ENCODE measurements around the gene FOXO6. TPM values are rescaled to one million over a fixed set of nuclear protein-coding genes. Genes with fewer than 3 reads are reported as not detected.

The FOXO6 gene
- total RNA-seq, result not detected

DNA sequence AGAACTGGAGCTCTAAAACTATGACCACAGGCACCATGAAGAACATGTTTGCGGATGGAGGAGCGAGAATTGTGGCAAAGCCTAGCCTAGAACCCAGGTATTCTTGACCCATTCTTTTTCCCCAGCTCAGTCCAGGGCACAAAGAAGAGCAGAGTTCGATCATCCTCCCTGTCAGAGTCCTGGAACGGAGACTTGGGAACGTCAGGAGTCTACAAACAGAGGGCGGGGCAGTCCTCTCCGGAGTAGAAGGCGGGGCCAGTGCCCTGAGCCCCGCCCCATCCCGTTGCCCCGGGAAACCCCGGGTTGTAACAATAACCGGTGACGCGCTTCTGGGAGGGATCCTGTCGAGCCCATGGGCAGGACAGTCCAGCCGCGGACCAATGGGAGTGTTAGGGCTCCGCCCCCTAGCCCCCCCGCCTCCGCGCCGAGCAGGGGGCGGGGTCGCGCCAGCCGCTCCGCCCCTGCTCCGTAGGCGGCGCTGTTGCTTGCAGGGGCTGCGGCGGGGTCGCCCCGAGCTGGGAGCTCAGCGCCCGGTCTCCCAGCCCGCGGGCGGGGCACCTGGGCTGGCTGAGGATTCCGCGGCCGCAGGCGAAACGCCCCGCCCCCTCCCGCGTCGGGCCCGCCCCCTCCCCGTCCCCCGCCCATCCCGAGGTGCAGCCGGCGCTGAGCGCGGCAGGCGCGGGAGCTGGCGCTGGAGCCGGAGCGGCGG lies at the start of gene FOXO6:
FOXO6 (plus strand) TSS at position 649 of the 709 bp plus-strand sequence.

Other genes with a start within 250 kb of the FOXO6 start
- 10 to 100 TPM; 18.4 to 20.1 TPM for gene SCMH1, start 119.1 kb upstream of the FOXO6 start, total RNA-seq
- gene EDN2, start 123.2 kb downstream of the FOXO6 start, total RNA-seq, result not detected

Measured in activated naive CD4-positive, alpha-beta T cell treated with anti-CD3 and anti-CD28 coated beads, Interleukin-2, amount 10 ng/mL, durations not matched to agents 5 hours and 36 hours (primary cell).